ENCODE data around the gene ANXA8.

Gene ANXA8

DNA sequence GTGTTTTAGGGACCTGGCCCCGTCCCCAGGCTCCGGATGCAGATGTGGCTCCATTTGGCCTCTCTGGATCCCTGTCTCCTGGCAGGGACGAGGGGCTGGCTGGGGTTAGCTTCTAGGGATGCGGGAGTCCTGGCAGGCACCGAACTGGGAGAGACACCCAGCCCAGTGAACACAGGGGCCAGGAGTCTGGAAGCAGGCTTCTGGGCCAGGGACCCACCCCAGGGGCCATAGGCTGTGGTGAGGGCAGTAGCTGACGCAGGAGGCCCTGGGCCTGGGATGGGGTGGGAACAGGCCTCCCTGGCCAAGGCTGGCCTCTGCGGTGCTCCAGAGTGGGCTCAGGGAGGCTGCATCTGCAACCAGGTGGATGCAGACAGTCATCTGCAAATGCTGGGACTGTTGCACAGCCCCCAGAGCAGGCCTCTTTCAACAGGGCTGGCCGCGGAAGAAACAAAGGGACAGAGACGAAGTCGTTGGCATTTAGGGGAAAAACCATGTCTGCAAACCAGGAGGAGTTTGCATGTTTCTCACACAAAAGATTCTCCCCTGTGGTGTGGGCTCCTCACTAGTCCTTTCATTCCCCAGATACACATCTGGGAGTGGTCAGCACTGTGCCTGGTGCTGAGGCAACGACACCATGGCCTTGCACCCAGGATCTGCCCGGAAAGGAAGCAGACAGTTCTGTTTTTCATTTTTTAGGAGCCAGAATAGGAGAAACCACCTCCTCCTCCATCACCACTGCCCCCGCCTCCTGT lies 63.4 kb downstream of the ANXA8 start:
- DNase-seq (ENCODE audit: low read depth), result no peak
- TF ChIP-seq, protein P1, sequence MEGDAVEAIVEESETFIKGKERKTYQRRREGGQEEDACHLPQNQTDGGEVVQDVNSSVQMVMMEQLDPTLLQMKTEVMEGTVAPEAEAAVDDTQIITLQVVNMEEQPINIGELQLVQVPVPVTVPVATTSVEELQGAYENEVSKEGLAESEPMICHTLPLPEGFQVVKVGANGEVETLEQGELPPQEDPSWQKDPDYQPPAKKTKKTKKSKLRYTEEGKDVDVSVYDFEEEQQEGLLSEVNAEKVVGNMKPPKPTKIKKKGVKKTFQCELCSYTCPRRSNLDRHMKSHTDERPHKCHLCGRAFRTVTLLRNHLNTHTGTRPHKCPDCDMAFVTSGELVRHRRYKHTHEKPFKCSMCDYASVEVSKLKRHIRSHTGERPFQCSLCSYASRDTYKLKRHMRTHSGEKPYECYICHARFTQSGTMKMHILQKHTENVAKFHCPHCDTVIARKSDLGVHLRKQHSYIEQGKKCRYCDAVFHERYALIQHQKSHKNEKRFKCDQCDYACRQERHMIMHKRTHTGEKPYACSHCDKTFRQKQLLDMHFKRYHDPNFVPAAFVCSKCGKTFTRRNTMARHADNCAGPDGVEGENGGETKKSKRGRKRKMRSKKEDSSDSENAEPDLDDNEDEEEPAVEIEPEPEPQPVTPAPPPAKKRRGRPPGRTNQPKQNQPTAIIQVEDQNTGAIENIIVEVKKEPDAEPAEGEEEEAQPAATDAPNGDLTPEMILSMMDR (conservative IDR thresholded peaks at IDR 0.05; ENCODE audit: control insufficient read depth, insufficient read depth, low read depth, low read length), result no peak
- H3K4me3 ChIP-seq (ENCODE audit: control insufficient read depth, low read depth, low read length), result no peak overlapping the region

DNA sequence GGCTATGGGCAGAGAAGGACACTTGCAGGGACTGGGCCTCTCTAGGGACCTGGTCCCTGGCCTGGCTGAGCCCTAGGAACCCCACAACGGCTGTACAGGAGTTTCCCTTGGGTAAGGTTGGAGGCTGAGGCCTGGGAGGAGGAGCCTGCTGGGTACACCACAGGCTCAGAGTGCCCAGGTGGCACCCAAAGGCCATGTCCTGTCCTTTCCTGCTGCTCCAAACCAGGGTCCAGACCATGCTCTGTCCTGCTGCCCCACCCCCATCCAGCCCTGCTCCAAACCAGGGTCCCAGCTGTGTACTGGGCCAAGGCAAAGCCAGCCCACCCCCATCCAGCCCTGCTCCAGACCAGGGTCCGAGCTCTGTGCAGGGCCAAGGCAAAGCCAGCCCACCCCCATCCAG lies 64.5 kb downstream of the ANXA8 start:
- DNase-seq (ENCODE audit: low read depth), result no peak
- TF ChIP-seq, protein P1 (conservative IDR thresholded peaks at IDR 0.05; ENCODE audit: control insufficient read depth, insufficient read depth, low read depth, low read length), result no peak
- no peak overlapping the region for H3K4me3 ChIP-seq (ENCODE audit: control insufficient read depth, low read depth, low read length)

GRCh38 chr10:47418966-47419365 lies 64.9 kb downstream of the ANXA8 start:
- TF ChIP-seq, protein P1 (conservative IDR thresholded peaks at IDR 0.05; ENCODE audit: control insufficient read depth, insufficient read depth, low read depth, low read length), result no peak
- no peak overlapping the region for H3K4me3 ChIP-seq (ENCODE audit: control insufficient read depth, low read depth, low read length)
- no peak for DNase-seq (ENCODE audit: low read depth)

GRCh38 chr10:47418321-47418720 lies 65.6 kb downstream of the ANXA8 start:
- H3K4me3 ChIP-seq (ENCODE audit: control insufficient read depth, low read depth, low read length), result no peak overlapping the region
- DNase-seq (ENCODE audit: low read depth), result no peak
- TF ChIP-seq, protein P1 (conservative IDR thresholded peaks at IDR 0.05; ENCODE audit: control insufficient read depth, insufficient read depth, low read depth, low read length), result no peak
